ENCODE data around the gene TOPAZ1.

The TOPAZ1 gene

GRCh38 chr3:44240061-44240460, 1.6 kb upstream of the TOPAZ1 start:
- no peak overlapping the region for H3K4me3 ChIP-seq
- DNase-seq (ENCODE audit: low spot score), result no peak
- no peak overlapping the region for H3K27ac ChIP-seq
- TF ChIP-seq CTCF (IDR thresholded peaks at IDR 0.05), result no peak

- no peak for DNase-seq (ENCODE audit: low spot score)
- no peak for TF ChIP-seq CTCF (IDR thresholded peaks at IDR 0.05)
- H3K27ac ChIP-seq, result no peak overlapping the region
- H3K4me3 ChIP-seq, result no peak overlapping the region
Measured at GRCh38 chr3:44242721-44243120, 1.0 kb downstream of the TOPAZ1 start.

- H3K4me3 ChIP-seq, result no peak overlapping the region
- no peak overlapping the region for H3K27ac ChIP-seq
- TF ChIP-seq CTCF (IDR thresholded peaks at IDR 0.05), result no peak
- no peak for DNase-seq (ENCODE audit: low spot score)
Measured at GRCh38 chr3:44248152-44248551, 6.5 kb downstream of the TOPAZ1 start.

GRCh38 chr3:44252332-44252959, 10.8 kb downstream of the TOPAZ1 start:
- Histone ChIP-seq H3K27ac (no peak overlapping the region), H3K4me3 (no peak overlapping the region)
- no peak for TF ChIP-seq CTCF (IDR thresholded peaks at IDR 0.05)
- DNase-seq (ENCODE audit: low spot score), result no peak

GRCh38 chr3:44259404-44259803, 17.7 kb downstream of the TOPAZ1 start:
- TF ChIP-seq CTCF (IDR thresholded peaks at IDR 0.05), result no peak
- DNase-seq (ENCODE audit: low spot score), result no peak
- H3K4me3 ChIP-seq, result no peak overlapping the region
- H3K27ac ChIP-seq, result no peak overlapping the region

GRCh38 chr3:44264146-44264545, 22.5 kb downstream of the TOPAZ1 start:
- no peak overlapping the region for H3K27ac ChIP-seq
- H3K4me3 ChIP-seq, result no peak overlapping the region
- DNase-seq (ENCODE audit: low spot score), result no peak
- no peak for TF ChIP-seq CTCF (IDR thresholded peaks at IDR 0.05)

- DNase-seq (ENCODE audit: low spot score), result no peak
- no peak overlapping the region for H3K27ac ChIP-seq
- no peak overlapping the region for H3K4me3 ChIP-seq
- no peak for TF ChIP-seq CTCF (IDR thresholded peaks at IDR 0.05)
Measured at GRCh38 chr3:44265815-44266214, 24.1 kb downstream of the TOPAZ1 start.
